ENCODE data around the gene BGN. TPM values are rescaled to one million over a fixed set of nuclear protein-coding genes. Genes with fewer than 3 reads are reported as not detected.
A peak's percentile ranks its signal among the peaks of the same experiment; 100 is the strongest.

The BGN gene
- total and polyA plus RNA-seq, 2 donors (not counting 1 experiment from before 2014, with no cell fraction given) = not detected

GRCh38 chrX:153470411-153471363, 24.1 kb upstream of the BGN start, which contains the start of gene HAUS7:
TSS of gene HAUS7 (minus strand) at chrX:153470576. CDS start at chrX:153470557, 19 bp downstream.
- Histone ChIP-seq H3K9me3 (ENCODE audit: control extremely low read depth in 1 of 3, control insufficient read depth in 2 of 3, insufficient read depth in 1 of 3, low read length in 2 of 3) (no peaks in the 10 kb centered on the region), H2AFZ (ENCODE audit: insufficient read depth, low read depth, low read length, poor library complexity, severe bottlenecking) (peak within 1 kb of the TSS; percentile 79), H4K20me1 (ENCODE audit: control insufficient read depth, insufficient read depth, low read length, poor library complexity, severe bottlenecking) (no peaks in the 10 kb centered on the region), H3K4me3 (ENCODE audit: control extremely low read depth in 1 of 5, extremely low read depth in 1 of 5, insufficient read depth in 1 of 5, low read depth in 2 of 5, low read length in 4 of 5) (peak within 1 kb of the TSS; percentile 32 to 73 (median 66)), H3K9ac (ENCODE audit: low read length) (peak within 1 kb of the TSS; percentile 72), H3K36me3 (replicated peaks in 1 of 2; ENCODE audit: control extremely low read depth in 1 of 2, control insufficient read depth in 1 of 2, extremely low read depth in 1 of 2, insufficient read depth in 2 of 2, low read length in 1 of 2) (no peaks in the 10 kb centered on the region), H3K79me2 (ENCODE audit: control insufficient read depth, insufficient read depth, low read length) (peaks cover 25% of the 10 kb centered on the region), H3K27me3 (replicated peaks in 1 of 4; ENCODE audit: control extremely low read depth in 1 of 4, control insufficient read depth in 3 of 4, insufficient read depth in 4 of 4, low read length in 3 of 4) (no peaks in the 10 kb centered on the region), H3K4me1 (ENCODE audit: control insufficient read depth in 2 of 2, insufficient read depth in 2 of 2, low read length in 2 of 2) (peaks cover 5 to 23% of the 10 kb centered on the region in 2 donors), H3K27ac (ENCODE audit: low read length in 2 of 2) (peak within 1 kb of the TSS; percentile 34 to 39), H3K4me2 (replicated peaks; ENCODE audit: low read depth, low read length, poor library complexity, severe bottlenecking) (peak within 1 kb of the TSS; percentile 83)
- H3K4me3 Mint-ChIP-seq = peak within 1 kb of the TSS; percentile 88
- no peaks in the 10 kb centered on the region for H3K9me3 Mint-ChIP-seq (ENCODE audit: insufficient read depth)
- WGBS (ENCODE audit: insufficient coverage) = under 1% methylated on average over 41 of the region's 70 CpGs
- H3K27ac Mint-ChIP-seq = peak within 1 kb of the TSS; percentile 82
- no peaks in the 10 kb centered on the region for H3K27me3 Mint-ChIP-seq
- DNase-seq = peak; percentile 91
- intact Hi-C loops (cut with micrococcal nuclease) = loop anchor here (1.0 kb wide), 2 partner anchors 511 to 529 kb away; no protein-coding TSS in a partner anchor
- POLR2A ChIA-PET = no interaction called here
- CTCF ChIA-PET = interaction anchor here (0.8 to 4.9 kb wide), 4 partner anchors 13 to 510 kb away, joined by 3 to 27 read pairs (median 4); no protein-coding TSS in a partner anchor
- peaks cover 16% of the 10 kb centered on the region for H3K4me1 Mint-ChIP-seq
- peak; percentile 85 for ATAC-seq (ENCODE audit: low read depth)
- TF ChIP-seq CTCF (IDR thresholded peaks at IDR 0.05) (peak; percentile 37), EZH2 (IDR thresholded peaks at IDR 0.05; ENCODE audit: borderline replicate concordance, insufficient read depth, low read depth, low read length, poor library complexity, severe bottlenecking) (no peak)
